ENCODE measurements around the gene SPTSSA.

- no peak for TF ChIP-seq POLR2A (IDR thresholded peaks at IDR 0.05)
- no peak for TF ChIP-seq CTCF (IDR thresholded peaks at IDR 0.05)
These were observed 23.6 kb downstream of the SPTSSA start for GRCh38 chr14:34438438-34438837.
